Measurements from ENCODE around the gene PHACTR3.

PHACTR3 gene

GRCh38 chr20:59673998-59674445 lies 69.7 kb downstream of the PHACTR3 start:
- DNase-seq: no peak

- no peak for DNase-seq
Observed at GRCh38 chr20:59676126-59676850, 71.9 kb downstream of the PHACTR3 start.

- no peak for DNase-seq
Observed at GRCh38 chr20:59676851-59677182, 72.5 kb downstream of the PHACTR3 start.

- no peak for DNase-seq
Observed at GRCh38 chr20:59677586-59677985, 73.2 kb downstream of the PHACTR3 start.

GRCh38 chr20:59678288-59678687 lies 73.9 kb downstream of the PHACTR3 start:
- DNase-seq: no peak

GRCh38 chr20:59678951-59679350 lies 74.6 kb downstream of the PHACTR3 start:
- DNase-seq: no peak

- DNase-seq: no peak
Observed at GRCh38 chr20:59680148-59680650, 75.9 kb downstream of the PHACTR3 start.

- DNase-seq: no peak
Observed at GRCh38 chr20:59680852-59681251, 76.5 kb downstream of the PHACTR3 start.

- no peak for DNase-seq
Observed at GRCh38 chr20:59682603-59683002, 78.3 kb downstream of the PHACTR3 start.

- DNase-seq: no peak
Observed at GRCh38 chr20:59683181-59683580, 78.8 kb downstream of the PHACTR3 start.

- DNase-seq: no peak
Observed at GRCh38 chr20:59684685-59685242, 80.4 kb downstream of the PHACTR3 start.

GRCh38 chr20:59686404-59687346 lies 82.3 kb downstream of the PHACTR3 start:
- no peak for DNase-seq

- DNase-seq: no peak
Observed at GRCh38 chr20:59688356-59688755, 84.0 kb downstream of the PHACTR3 start.

GRCh38 chr20:59688999-59689398 lies 84.7 kb downstream of the PHACTR3 start:
- DNase-seq: no peak

GRCh38 chr20:59690101-59690500 lies 85.8 kb downstream of the PHACTR3 start:
- no peak for DNase-seq

GRCh38 chr20:59690976-59691375 lies 86.6 kb downstream of the PHACTR3 start:
- no peak for DNase-seq

GRCh38 chr20:59692139-59692538 lies 87.8 kb downstream of the PHACTR3 start:
- DNase-seq: no peak

- DNase-seq: no peak
Observed at GRCh38 chr20:59693587-59693986, 89.2 kb downstream of the PHACTR3 start.

GRCh38 chr20:59696476-59696875 lies 92.1 kb downstream of the PHACTR3 start:
- DNase-seq: no peak

- no peak for DNase-seq
Observed at GRCh38 chr20:59697068-59697467, 92.7 kb downstream of the PHACTR3 start.

GRCh38 chr20:59698598-59698997 lies 94.3 kb downstream of the PHACTR3 start:
- DNase-seq: no peak

- no peak for DNase-seq
Observed at GRCh38 chr20:59701236-59701635, 96.9 kb downstream of the PHACTR3 start.

- DNase-seq: no peak
Observed at GRCh38 chr20:59703046-59703445, 98.7 kb downstream of the PHACTR3 start.
